Bronchial epithelial cell (primary cell): Measurements from ENCODE around the gene PGAM1. TPM values are rescaled to one million over a fixed set of nuclear protein-coding genes. Genes with fewer than 3 reads are reported as not detected.
A peak's percentile ranks its signal among the peaks of the same experiment; 100 is the strongest.
"Not testable (repeated sequence)": the region's sequence is repeated elsewhere in the genome, so short reads cannot be mapped to it uniquely, and the experiment has no call there.

Source experiments
- DNase-seq: peaks from one replicate; pipeline ENCODE4 v3.0.0-alpha.2; 2010; ENCODE audit warnings: low read depth
- FAIRE-seq: peaks from 2 replicates; lab custom pipeline; 2011; peaks lifted over from hg19 to GRCh38; lab: Jason Lieb, UNC
- H3K27me3 ChIP-seq: 2 replicates; pipeline ENCODE4 v1.5.1; 2011; ENCODE audit warnings: low read length; ENCODE audit not compliant: control insufficient read depth, insufficient read depth
- H3K36me3 ChIP-seq: 2 replicates; pipeline ENCODE4 v1.5.1; 2011; ENCODE audit warnings: low read length; ENCODE audit not compliant: control insufficient read depth, insufficient read depth
- H3K4me3 ChIP-seq: 2 replicates; pipeline ENCODE4 v1.5.1; 2011; ENCODE audit warnings: mild to moderate bottlenecking, low read depth, low read length, control low read depth
- total RNA-seq: library from RNA; depleted of rRNA; stranded (reverse); fragments of >200 nt; gene quantifications from 2 replicates; pipeline ENCODE4 v1.2.1, GENCODE V29; 2014
- TF ChIP-seq, protein P1 (sequence below): IDR thresholded peaks from 2 replicates; pipeline ENCODE4 v1.5.1; 2011; ENCODE audit warnings: mild to moderate bottlenecking, moderate library complexity, low read length, control low read depth, inconsistent platforms; ENCODE audit not compliant: insufficient read depth, severe bottlenecking

PGAM1 gene
- total RNA-seq, 1 donor from 2014 or later = 404 TPM

DNA sequence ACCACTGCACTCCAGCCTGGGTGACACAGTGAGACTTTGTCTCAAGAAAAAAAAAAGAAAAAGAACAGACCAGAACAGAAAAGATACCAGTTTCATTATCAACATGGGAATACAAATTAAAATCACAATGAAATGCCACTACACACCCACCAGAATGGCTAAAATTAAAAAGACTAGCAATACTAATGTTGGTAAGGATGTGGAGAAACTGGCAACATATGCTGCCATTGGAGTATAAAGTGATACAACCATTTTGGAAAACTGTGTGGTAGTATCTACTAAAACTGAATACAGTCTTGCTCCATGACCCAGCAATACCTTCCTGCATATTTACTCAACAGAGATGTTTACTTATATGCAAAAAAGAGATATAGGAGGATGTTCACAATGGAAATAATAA lies 21.9 kb upstream of the PGAM1 start:
- DNase-seq = no peak
- Histone ChIP-seq H3K36me3 (no peaks in the 10 kb centered on the region), H3K4me3 (no peak overlapping the region), H3K27me3 (no peaks in the 10 kb centered on the region)
- TF ChIP-seq, protein P1, sequence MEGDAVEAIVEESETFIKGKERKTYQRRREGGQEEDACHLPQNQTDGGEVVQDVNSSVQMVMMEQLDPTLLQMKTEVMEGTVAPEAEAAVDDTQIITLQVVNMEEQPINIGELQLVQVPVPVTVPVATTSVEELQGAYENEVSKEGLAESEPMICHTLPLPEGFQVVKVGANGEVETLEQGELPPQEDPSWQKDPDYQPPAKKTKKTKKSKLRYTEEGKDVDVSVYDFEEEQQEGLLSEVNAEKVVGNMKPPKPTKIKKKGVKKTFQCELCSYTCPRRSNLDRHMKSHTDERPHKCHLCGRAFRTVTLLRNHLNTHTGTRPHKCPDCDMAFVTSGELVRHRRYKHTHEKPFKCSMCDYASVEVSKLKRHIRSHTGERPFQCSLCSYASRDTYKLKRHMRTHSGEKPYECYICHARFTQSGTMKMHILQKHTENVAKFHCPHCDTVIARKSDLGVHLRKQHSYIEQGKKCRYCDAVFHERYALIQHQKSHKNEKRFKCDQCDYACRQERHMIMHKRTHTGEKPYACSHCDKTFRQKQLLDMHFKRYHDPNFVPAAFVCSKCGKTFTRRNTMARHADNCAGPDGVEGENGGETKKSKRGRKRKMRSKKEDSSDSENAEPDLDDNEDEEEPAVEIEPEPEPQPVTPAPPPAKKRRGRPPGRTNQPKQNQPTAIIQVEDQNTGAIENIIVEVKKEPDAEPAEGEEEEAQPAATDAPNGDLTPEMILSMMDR = no peak
- FAIRE-seq = no peak

DNA sequence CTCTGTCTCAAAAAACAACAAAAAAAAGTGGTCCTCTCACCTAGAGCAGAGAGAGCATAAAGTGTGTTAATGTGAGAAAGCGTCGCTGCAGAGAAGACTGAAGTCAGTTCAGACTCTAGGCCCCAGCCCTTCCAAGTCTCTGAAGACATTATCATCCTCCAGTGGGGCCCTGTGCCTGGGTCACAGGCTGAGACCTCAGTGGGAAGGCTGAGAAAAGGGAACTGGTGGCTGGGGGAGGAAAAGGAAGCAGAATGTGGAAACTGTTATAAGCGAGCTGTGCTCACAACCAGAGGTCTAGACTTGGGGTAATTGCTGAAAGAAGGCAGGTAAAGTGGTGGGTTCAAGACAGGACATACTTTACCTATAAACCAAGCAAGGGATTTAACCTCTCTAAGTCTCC lies 19.9 kb upstream of the PGAM1 start:
- DNase-seq (no peak), FAIRE-seq (no peak)
- TF ChIP-seq, protein P1 = no peak
- Histone ChIP-seq H3K36me3 (no peaks in the 10 kb centered on the region), H3K4me3 (no peak overlapping the region), H3K27me3 (no peaks in the 10 kb centered on the region)

DNA sequence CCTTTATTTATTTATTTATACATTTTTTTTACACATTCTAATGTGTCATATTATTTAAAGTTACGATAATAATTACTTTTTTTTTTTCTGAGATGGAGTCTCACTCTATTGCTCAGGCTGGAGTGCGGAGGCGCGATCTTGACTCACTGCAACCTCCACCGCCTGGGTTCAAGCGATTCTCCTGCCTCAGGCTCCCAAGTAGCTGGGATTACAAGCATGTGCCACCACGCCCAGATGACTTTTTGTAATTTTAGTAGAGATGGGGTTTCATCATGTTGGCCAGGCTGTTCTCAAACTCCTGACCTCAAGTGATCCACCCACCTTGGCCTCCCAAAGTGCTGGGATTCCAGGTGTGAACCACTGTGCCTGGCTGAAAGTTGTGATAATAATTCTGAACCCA lies 19.5 kb upstream of the PGAM1 start:
- DNase-seq = peak; percentile 57
- not testable (repeated sequence) for H3K4me3 ChIP-seq, FAIRE-seq, H3K27me3 ChIP-seq, H3K36me3 ChIP-seq

DNA sequence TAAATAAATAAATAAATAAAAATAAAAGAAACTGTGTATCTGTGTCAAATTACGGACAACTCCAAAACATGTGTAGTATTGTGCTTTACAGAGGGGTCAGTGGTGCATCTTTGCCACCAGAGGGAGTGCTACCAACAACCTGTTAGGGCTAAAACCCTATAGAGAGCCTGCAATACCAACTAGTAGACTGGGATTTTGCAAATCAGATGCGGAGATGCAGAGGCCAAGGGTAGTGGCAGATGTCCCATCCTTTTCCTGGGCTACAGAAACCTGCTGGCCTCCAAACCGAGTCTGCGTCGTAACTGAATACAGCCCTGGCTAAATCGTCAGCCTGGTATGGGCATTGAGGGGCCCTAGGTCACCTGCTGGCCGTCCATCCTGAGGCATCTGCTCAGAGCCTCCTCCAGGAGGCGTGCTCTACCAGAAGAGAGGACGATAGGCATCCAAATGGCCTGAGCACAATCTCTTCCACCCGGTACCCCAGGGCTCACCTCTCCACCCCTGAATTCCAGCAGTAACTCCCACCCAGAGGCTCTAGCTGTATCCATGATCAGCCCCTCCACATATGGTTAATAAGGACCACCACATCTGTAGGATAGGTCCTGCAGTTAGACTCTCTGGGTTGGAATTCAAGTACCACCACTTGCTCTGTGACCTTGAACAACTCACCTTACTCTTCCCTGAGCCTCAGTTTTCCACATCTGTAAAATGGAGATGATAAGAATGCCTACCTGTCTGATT lies 18.6 kb upstream of the PGAM1 start:
- Histone ChIP-seq H3K36me3 (no peaks in the 10 kb centered on the region), H3K27me3 (no peaks in the 10 kb centered on the region), H3K4me3 (no peak overlapping the region)
- DNase-seq = peak; percentile 82
- TF ChIP-seq, protein P1 = peak; percentile 61
- FAIRE-seq = no peak

DNA sequence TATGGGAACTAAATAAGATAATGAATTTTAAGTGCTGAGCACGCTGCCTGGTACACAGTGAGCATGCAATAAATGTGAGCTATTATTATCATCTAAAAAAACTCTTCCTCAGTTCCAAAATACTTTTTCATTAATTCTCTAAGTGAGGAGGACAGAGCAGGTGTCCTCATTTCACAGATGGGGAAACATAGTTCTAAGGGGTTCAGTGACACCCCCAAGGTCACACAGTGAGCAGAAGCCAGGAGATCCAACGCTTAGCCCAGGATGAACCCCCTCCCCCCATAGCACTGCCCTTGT lies 18.1 kb upstream of the PGAM1 start:
- FAIRE-seq (no peak), DNase-seq (no peak)
- Histone ChIP-seq H3K4me3 (no peak overlapping the region), H3K36me3 (no peaks in the 10 kb centered on the region), H3K27me3 (no peaks in the 10 kb centered on the region)
- TF ChIP-seq, protein P1 = no peak

DNA sequence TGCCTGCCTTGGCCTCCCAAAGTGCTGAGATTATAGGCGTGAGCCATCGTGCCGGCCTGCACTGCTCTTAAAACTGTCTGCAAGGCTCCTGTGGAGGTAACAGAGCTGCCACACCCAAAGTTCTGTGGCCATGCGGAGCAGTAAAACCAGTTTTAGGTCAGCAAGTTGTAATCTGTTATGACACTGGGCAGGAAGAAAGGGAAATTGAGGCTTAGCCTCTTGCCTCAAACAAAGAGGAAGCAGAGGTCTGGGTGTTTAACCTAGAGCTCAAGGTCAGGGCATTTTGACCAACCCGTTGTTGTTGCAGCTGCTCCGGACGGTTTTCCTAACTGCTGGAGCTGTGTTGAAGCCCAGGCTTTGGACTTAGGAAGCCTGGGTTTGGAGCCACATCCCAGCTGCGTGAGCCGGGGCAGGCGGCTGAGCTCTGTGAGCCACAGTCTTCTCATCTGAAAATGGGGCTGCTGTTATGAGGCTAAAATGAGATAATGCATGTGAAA lies 17.4 kb upstream of the PGAM1 start:
- H3K36me3 ChIP-seq = no peaks in the 10 kb centered on the region
- no peaks in the 10 kb centered on the region for H3K27me3 ChIP-seq
- DNase-seq (peak; percentile 84), FAIRE-seq (no peak)
- H3K4me3 ChIP-seq = no peak overlapping the region
- TF ChIP-seq, protein P1 = no peak
